Left ventricle myocardium inferior (tissue), 1 donor: ENCODE measurements around the gene RDH8. TPM values are rescaled to one million over a fixed set of nuclear protein-coding genes. Genes with fewer than 3 reads are reported as not detected.

Experiments used
- DNase-seq: peaks from one replicate; pipeline ENCODE4 v3.0.0-alpha.2; 2020
- H3K27ac ChIP-seq: fragments of 200-600 bp; replicated peaks from 2 replicates; pipeline ENCODE4 v1.8.0; 2021
- H3K27me3 ChIP-seq: fragments of 200-600 bp; 2 replicates; pipeline ENCODE4 v1.8.0; 2021; ENCODE audit warnings: low read depth
- H3K36me3 ChIP-seq: fragments of 200-600 bp; 2 replicates; pipeline ENCODE4 v1.8.0; 2021
- H3K4me1 ChIP-seq: fragments of 200-600 bp; 2 replicates; pipeline ENCODE4 v1.8.0; 2021
- H3K4me3 ChIP-seq: fragments of 200-600 bp; 2 replicates; pipeline ENCODE4 v1.8.0; 2021; ENCODE audit warnings: mild to moderate bottlenecking, moderate library complexity
- H3K9me3 ChIP-seq: fragments of 200-600 bp; replicated peaks from 2 replicates; pipeline ENCODE4 v1.8.0; 2021
- intact Hi-C: fragments of 100-400 bp; cut with micrococcal nuclease; formaldehyde crosslinking; loops from one replicate; pipeline ENCODE4 v1.11.0; 2022
- total RNA-seq: library from RNA; stranded (reverse); fragmentation: NEBNext Ultra II Directional; extraction: Animal tissue kit (Norgen Biotek cat#: 25700); gene quantifications from one replicate; pipeline ENCODE4 v1.2.1, GENCODE V29; 2021
- TF ChIP-seq, protein P1 (sequence below): fragments of 200-600 bp; IDR thresholded peaks from 2 replicates; pipeline ENCODE4 v1.8.0; 2021; ENCODE audit warnings: antibody characterized with exemption, mild to moderate bottlenecking, borderline replicate concordance
- donor health status: DM: no; HTN: yes; CAD: no; lungs with severe emphysema.

RDH8 gene
- total RNA-seq, 1 donor from 2014 or later: not detected

DNA sequence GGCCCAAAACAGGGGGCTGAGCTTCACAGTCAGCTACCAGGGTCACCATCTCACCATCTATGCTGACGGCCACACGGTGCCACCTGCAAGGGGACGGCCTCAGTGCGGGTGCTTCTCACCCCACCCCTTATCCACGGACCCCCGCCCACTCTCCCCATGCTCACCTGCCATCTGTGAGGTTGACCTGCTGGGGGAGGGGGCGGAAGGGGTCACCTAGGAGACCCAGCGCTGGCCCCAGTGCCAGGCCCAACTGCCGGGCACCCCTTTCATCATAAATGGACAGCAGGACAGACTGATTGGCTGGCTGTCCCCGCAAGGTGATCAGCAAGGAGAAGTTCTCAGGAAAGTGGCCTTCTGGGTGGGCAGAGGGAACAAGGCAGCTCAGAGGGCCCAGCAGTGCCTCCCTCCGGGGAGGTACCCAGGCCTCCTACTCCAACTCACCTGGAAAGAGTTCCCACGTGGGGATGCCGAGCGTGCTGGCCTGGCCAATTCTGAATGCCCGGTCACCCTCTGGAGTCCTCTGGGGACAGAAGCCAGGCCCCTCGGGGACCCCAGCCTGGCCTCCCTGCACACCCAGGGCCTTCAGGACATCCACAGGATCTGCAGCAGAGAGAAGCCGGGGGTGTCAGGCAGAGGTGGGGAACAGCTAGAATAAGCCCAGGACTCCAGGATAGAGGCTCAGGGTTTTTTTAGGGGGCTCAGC is 7.5 kb upstream of the RDH8 start:
- TF ChIP-seq, protein P1, sequence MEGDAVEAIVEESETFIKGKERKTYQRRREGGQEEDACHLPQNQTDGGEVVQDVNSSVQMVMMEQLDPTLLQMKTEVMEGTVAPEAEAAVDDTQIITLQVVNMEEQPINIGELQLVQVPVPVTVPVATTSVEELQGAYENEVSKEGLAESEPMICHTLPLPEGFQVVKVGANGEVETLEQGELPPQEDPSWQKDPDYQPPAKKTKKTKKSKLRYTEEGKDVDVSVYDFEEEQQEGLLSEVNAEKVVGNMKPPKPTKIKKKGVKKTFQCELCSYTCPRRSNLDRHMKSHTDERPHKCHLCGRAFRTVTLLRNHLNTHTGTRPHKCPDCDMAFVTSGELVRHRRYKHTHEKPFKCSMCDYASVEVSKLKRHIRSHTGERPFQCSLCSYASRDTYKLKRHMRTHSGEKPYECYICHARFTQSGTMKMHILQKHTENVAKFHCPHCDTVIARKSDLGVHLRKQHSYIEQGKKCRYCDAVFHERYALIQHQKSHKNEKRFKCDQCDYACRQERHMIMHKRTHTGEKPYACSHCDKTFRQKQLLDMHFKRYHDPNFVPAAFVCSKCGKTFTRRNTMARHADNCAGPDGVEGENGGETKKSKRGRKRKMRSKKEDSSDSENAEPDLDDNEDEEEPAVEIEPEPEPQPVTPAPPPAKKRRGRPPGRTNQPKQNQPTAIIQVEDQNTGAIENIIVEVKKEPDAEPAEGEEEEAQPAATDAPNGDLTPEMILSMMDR: no peak
- Histone ChIP-seq H3K4me3 (peak overlapping the region; percentile 50), H3K27ac (peak overlapping the region; percentile 87), H3K36me3 (peaks cover 23% of the 10 kb centered on the region), H3K27me3 (peaks cover 95% of the 10 kb centered on the region), H3K9me3 (no peaks in the 10 kb centered on the region), H3K4me1 (peaks cover 63% of the 10 kb centered on the region)
- intact Hi-C loops: no loop called here
- no peak for DNase-seq

DNA sequence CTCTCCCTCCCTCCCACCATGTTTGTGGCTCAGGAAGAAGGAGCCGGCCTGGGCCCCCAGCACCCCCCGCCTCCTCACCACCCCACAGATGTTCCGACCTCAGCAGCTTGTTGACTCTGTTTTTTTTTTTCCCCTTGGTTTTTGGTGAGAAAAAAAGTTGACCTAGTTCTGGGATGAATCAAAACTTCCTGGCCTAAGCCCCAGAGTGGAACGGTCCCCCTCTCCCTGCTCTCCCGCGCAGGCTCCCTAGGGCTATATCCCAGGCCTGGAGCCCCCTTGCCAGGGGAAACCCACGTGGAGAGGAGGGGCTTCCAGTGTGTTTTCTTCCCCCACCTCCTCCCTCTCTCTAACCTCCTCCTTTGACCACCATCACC is 7.0 kb upstream of the RDH8 start:
- peak overlapping the region; percentile 87 for H3K27ac ChIP-seq
- intact Hi-C loops: no loop called here
- peaks cover 59% of the 10 kb centered on the region for H3K4me1 ChIP-seq
- TF ChIP-seq, protein P1: no peak
- H3K4me3 ChIP-seq: peak overlapping the region; percentile 50
- peaks cover 95% of the 10 kb centered on the region for H3K27me3 ChIP-seq
- DNase-seq: peak; percentile 66
- peaks cover 20% of the 10 kb centered on the region for H3K36me3 ChIP-seq
- no peaks in the 10 kb centered on the region for H3K9me3 ChIP-seq

DNA sequence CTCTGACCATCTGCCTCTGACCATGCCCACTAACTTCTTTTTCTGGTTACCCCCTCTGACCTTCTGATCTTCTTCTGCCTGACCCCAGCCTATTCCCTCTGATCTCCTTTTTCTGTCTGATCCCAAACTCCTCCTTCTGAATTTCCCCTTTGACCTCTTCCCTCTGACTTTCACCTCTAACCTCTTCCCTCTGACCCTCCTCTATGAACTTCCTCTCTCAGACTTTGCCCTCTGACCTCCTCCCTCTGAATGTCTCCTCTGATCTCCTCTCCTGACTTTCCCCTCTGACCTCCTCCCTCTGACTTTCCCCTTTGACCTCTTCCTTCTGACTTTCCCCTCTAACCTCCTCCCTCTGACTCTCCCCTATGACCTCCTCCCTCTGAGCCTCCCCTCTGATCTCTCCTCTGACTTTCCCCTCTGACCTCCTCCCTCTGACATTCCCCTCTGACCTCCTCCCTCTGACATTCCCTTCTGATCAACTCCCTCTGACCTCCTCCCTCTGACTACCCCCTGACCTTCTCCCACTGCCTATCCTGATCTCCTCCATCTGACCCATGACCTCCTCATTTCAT is 6.4 kb upstream of the RDH8 start:
- TF ChIP-seq, protein P1: no peak
- DNase-seq: no peak
- Histone ChIP-seq H3K4me1 (peaks cover 54% of the 10 kb centered on the region), H3K36me3 (peaks cover 20% of the 10 kb centered on the region), H3K9me3 (no peaks in the 10 kb centered on the region), H3K27ac (peak overlapping the region; percentile 87), H3K4me3 (peak overlapping the region; percentile 69), H3K27me3 (peaks cover 95% of the 10 kb centered on the region)
- intact Hi-C loops: no loop called here

DNA sequence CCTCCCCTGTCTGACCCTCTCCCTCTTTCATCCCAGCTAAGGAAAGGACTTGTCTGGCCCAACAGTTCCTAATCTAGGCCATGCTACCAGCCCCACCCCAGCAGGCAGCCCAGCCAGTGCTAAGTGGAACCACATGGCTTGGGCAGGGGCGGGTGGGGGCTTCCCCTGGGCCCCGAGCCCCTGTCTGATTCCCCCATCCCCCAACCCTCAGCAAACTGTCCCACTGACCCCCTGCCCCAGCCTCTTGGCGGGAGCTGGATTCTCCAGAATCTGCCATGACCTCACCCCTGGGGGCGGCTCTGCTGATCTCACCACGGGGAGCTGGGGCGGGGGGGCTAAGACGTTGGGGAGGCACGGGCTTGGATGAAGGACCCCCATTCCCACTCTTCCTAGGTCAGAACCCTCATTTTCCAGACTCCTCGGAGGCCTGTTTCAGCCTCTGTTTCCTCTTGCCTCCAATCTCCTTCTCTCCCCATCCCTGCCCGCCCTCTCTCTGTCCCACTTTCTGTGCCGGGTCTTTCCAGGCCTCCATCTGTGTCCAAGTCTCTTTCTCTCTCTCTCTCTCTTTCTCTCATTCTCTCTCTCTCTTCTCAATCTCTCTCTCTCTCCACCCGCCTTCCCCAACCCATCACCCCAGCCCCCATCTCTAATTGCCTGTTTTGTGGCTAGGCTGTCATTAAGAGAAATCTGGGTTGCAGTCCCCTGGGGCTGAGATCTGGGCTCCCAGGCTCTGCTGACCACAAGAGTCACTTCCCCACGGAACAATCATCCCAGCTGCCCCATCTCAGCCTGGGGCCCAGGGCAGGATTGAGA is 5.7 kb upstream of the RDH8 start:
- TF ChIP-seq, protein P1: no peak
- peaks cover 97% of the 10 kb centered on the region for H3K27me3 ChIP-seq
- peaks cover 20% of the 10 kb centered on the region for H3K36me3 ChIP-seq
- H3K9me3 ChIP-seq: no peaks in the 10 kb centered on the region
- H3K27ac ChIP-seq: peak overlapping the region; percentile 87
- H3K4me1 ChIP-seq: peaks cover 50% of the 10 kb centered on the region
- peak; percentile 63 for DNase-seq
- intact Hi-C loops: no loop called here
- H3K4me3 ChIP-seq: peak overlapping the region; percentile 69

DNA sequence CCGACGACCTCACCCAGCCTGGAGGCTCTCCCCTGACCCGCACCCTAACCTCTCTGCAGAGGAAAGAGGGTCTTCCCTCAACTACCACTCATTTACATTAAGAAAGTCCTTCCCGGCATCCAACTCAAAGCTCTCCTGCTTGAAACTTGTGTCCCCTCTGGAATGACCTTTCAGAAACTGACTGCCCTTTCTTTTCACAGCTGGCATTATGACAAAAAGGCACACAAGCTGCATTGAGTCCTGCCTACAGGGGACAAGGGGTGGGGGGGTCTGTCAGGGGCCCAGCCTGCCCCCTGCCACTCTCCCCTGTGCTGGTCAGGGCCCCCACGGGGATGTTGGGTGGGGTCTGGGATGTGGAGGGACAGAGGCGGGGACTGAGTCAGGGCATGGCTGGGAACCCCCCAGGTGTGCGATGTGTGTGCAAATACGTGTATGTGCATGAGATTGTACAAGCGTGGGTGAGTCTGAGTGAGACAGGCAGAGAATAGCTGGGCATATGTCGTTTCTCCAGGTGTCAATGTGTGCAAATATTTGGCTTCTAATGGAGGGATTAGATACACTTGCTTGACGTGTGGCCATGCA is 5.0 kb upstream of the RDH8 start:
- Histone ChIP-seq H3K9me3 (no peaks in the 10 kb centered on the region), H3K4me1 (peaks cover 46% of the 10 kb centered on the region), H3K27me3 (peaks cover 97% of the 10 kb centered on the region), H3K27ac (peak overlapping the region; percentile 87), H3K4me3 (peak overlapping the region; percentile 69), H3K36me3 (peaks cover 20% of the 10 kb centered on the region)
- intact Hi-C loops: no loop called here
- TF ChIP-seq, protein P1: no peak
- no peak for DNase-seq
